Esophagus muscularis mucosa (tissue), 4 donors: ENCODE data around the gene ARHGEF2. TPM values are rescaled to one million over a fixed set of nuclear protein-coding genes. Genes with fewer than 3 reads are reported as not detected.
"Not testable (repeated sequence)": the region's sequence is repeated elsewhere in the genome, so short reads cannot be mapped to it uniquely, and the experiment has no call there.

ENCODE experiments used
- DNase-seq: peaks from one replicate; pipeline ENCODE4 v3.0.0-alpha.2; 2017; ENCODE audit errors: extremely low spot score
- H3K27ac ChIP-seq, 4 donors: fragments of 200-600 bp; sonication (generic); replicated peaks in 1 of 4; 1 replicate in 3 of 4; 2 replicates in 1 of 4; pipeline ENCODE4 v1.5.1; 2016 to 2019; ENCODE audit warnings: mild to moderate bottlenecking in 1 of 4
- H3K27me3 ChIP-seq, 4 donors: fragments of 200-600 bp; sonication (generic); one replicate each; pipeline versions ENCODE4 v1.5.1 to v1.6.0; 2016 to 2019
- H3K36me3 ChIP-seq, 4 donors: fragments of 200-600 bp; sonication (generic); one replicate each; pipeline ENCODE4 v1.5.1; 2016 to 2019
- H3K4me1 ChIP-seq, 4 donors: fragments of 200-600 bp; sonication (generic); one replicate each; pipeline ENCODE4 v1.5.1; 2016 to 2019
- H3K4me3 ChIP-seq, 4 donors: fragments of 200-600 bp; sonication (generic); 1 replicate in 2 of 4; 2 replicates in 2 of 4; pipeline ENCODE4 v1.5.1; 2016 to 2019; ENCODE audit warnings: mild to moderate bottlenecking in 4 of 4, moderate library complexity in 1 of 4
- H3K9me3 ChIP-seq, 4 donors: fragments of 200-600 bp; sonication (generic); 1 replicate in 3 of 4; 2 replicates in 1 of 4; pipeline ENCODE4 v1.5.1; 2016 to 2019
- CTCF ChIP-seq, 3 experiments: fragments of 200-600 bp in 2 of 3; fragments of 450-650 bp in 1 of 3; sonication (generic) in 2 of 3; IDR thresholded peaks; one replicate each; pipeline ENCODE4 v1.5.1; 2017 to 2019; ENCODE audit warnings: antibody characterized with exemption in 3 of 3, mild to moderate bottlenecking in 2 of 3, moderate library complexity in 1 of 3
- EP300 ChIP-seq: sonication (generic); formaldehyde crosslinking; IDR thresholded peaks from one replicate; pipeline ENCODE4 v1.6.1; 2017; ENCODE audit warnings: antibody characterized with exemption
- POLR2A ChIP-seq: fragments of 450-650 bp; IDR thresholded peaks from one replicate; pipeline ENCODE4 v1.6.1; 2017; ENCODE audit warnings: antibody characterized with exemption, moderate library complexity, mild to moderate bottlenecking, low read depth
- POLR2AphosphoS5 ChIP-seq, 2 donors: sonication (generic); formaldehyde crosslinking; IDR thresholded peaks; one replicate each; pipeline ENCODE4 v1.6.1; 2017; ENCODE audit warnings: antibody characterized with exemption in 2 of 2
- WGBS: methylation state at CpG from one replicate; pipeline ENCODE4 v1.1.5; 2018; 5-methylcytosine and 5-hydroxymethylcytosine counted together
- intact Hi-C: fragments of 100-400 bp; cut with DNase I; formaldehyde crosslinking; loops from one replicate; pipeline ENCODE4 v1.15.1; 2023
- total RNA-seq, 4 donors: library from RNA; depleted of rRNA; stranded (reverse); fragments of >200 nt; gene quantifications; one replicate each; pipeline versions ENCODE4 v1.1.0 to v1.2.1, GENCODE V29; 2016

ARHGEF2 gene
- total RNA-seq, 4 donors from 2014 or later: 54.0 to 130 (median 91.8) TPM

GRCh38 chr1:155932081-155932480 is 46.3 kb downstream of the ARHGEF2 start:
- DNase-seq: no peak
- H3K4me1 ChIP-seq: peaks cover 41 to 52% (median 51%) of the 10 kb centered on the region in 4 donors
- H3K27ac ChIP-seq: no peak overlapping the region
- TF ChIP-seq EP300 (no peak), POLR2AphosphoS5 (IDR thresholded peaks at IDR 0.05) (no peak), POLR2A (no peak), CTCF (IDR thresholded peaks at IDR 0.05) (no peak)
- intact Hi-C loops: no loop called here
- H3K4me3 ChIP-seq: no peak overlapping the region
- no peaks in the 10 kb centered on the region for H3K27me3 ChIP-seq
- H3K9me3 ChIP-seq: no peaks in the 10 kb centered on the region
- peaks cover 33 to 65% (median 53%) of the 10 kb centered on the region in 4 donors for H3K36me3 ChIP-seq
- 56% methylated on average over 1 of the region's 1 CpG for WGBS

GRCh38 chr1:155931332-155932038 is 46.9 kb downstream of the ARHGEF2 start:
- no peak for TF ChIP-seq CTCF (IDR thresholded peaks at IDR 0.05)
- no peak for TF ChIP-seq POLR2A
- no peak for TF ChIP-seq EP300
- no peak for TF ChIP-seq POLR2AphosphoS5 (IDR thresholded peaks at IDR 0.05)
- no peak for DNase-seq
- intact Hi-C loops: no loop called here
- Histone ChIP-seq H3K27me3 (no peaks in the 10 kb centered on the region), H3K9me3 (no peaks in the 10 kb centered on the region), H3K36me3 (peaks cover 39 to 71% (median 59%) of the 10 kb centered on the region in 4 donors), H3K4me3 (peak overlapping the region in 3 of 4 donors; percentile 10 to 29 (median 12)), H3K4me1 (peaks cover 41 to 52% (median 51%) of the 10 kb centered on the region in 4 donors), H3K27ac (peak overlapping the region in 1 of 4 donors; percentile 21)
- 72% methylated on average over 7 of the region's 7 CpGs for WGBS

GRCh38 chr1:155930725-155931124 is 47.6 kb downstream of the ARHGEF2 start:
- peaks cover 46 to 79% (median 66%) of the 10 kb centered on the region in 4 donors for H3K36me3 ChIP-seq
- peak overlapping the region in 1 of 4 donors; percentile 21 for H3K27ac ChIP-seq
- DNase-seq, H3K9me3 ChIP-seq, intact Hi-C loops, H3K27me3 ChIP-seq: not testable (repeated sequence)
- H3K4me3 ChIP-seq: peak overlapping the region in 3 of 4 donors; percentile 10 to 29 (median 12)
- 72% methylated on average over 10 of the region's 10 CpGs for WGBS
- peaks cover 41 to 52% (median 51%) of the 10 kb centered on the region in 4 donors for H3K4me1 ChIP-seq

- Histone ChIP-seq H3K36me3 (peaks cover 63 to 96% (median 83%) of the 10 kb centered on the region in 4 donors), H3K27ac (no peak overlapping the region), H3K9me3 (no peaks in the 10 kb centered on the region), H3K4me1 (peaks cover 38 to 51% (median 44%) of the 10 kb centered on the region in 4 donors), H3K27me3 (no peaks in the 10 kb centered on the region), H3K4me3 (no peak overlapping the region)
- no peak for DNase-seq
- TF ChIP-seq CTCF (IDR thresholded peaks at IDR 0.05) (no peak), POLR2A (no peak), EP300 (no peak), POLR2AphosphoS5 (IDR thresholded peaks at IDR 0.05) (no peak)
- intact Hi-C loops: no loop called here
- 73% methylated on average over 5 of the region's 5 CpGs for WGBS
These were observed 49.3 kb downstream of the ARHGEF2 start for GRCh38 chr1:155929057-155929456.

- Histone ChIP-seq H3K4me3 (no peak overlapping the region), H3K36me3 (peaks cover 95 to 100% (median 98%) of the 10 kb centered on the region in 4 donors)
These were observed 52.8 kb downstream of the ARHGEF2 start for GRCh38 chr1:155925506-155925905.

More at GRCh38 chr1:155925506-155925905, 52.8 kb downstream of the ARHGEF2 start:
- Histone ChIP-seq H3K27ac (no peak overlapping the region), H3K9me3 (no peaks in the 10 kb centered on the region), H3K4me1 (peaks cover 5 to 27% (median 12%) of the 10 kb centered on the region in 4 donors), H3K27me3 (no peaks in the 10 kb centered on the region)
- no peak for DNase-seq
- 80% methylated on average over 2 of the region's 2 CpGs for WGBS
- intact Hi-C loops: no loop called here
- TF ChIP-seq POLR2AphosphoS5 (IDR thresholded peaks at IDR 0.05): no peak
- no peak for TF ChIP-seq CTCF (IDR thresholded peaks at IDR 0.05)
- no peak for TF ChIP-seq POLR2A
- TF ChIP-seq EP300: no peak
